K562 (cell line): Measurements from ENCODE around the gene TRAF7. TPM values are rescaled to one million over a fixed set of nuclear protein-coding genes. Genes with fewer than 3 reads are reported as not detected.

ENCODE experiments used
- BCOR ChIP-seq: fragments of 450-650 bp; IDR thresholded peaks from 2 replicates; pipeline ENCODE4 v1.6.1; 2016
- BDP1 ChIP-seq: IDR thresholded peaks from 3 replicates; pipeline ENCODE4 v1.6.1; 2011; ENCODE audit not compliant: insufficient read length, insufficient read depth
- CBX1 ChIP-seq: sonication (generic); IDR thresholded peaks from 2 replicates; pipeline ENCODE4 v1.6.1; 2016; ENCODE audit warnings: antibody characterized with exemption, low read depth, mild to moderate bottlenecking
- CREBBP ChIP-seq: IDR thresholded peaks from one replicate; pipeline ENCODE4 v1.6.1; 2012; ENCODE audit warnings: low read depth, mild to moderate bottlenecking, control low read depth, inconsistent platforms, low read length
- ESRRA ChIP-seq: fragments of 450-650 bp; IDR thresholded peaks from 2 replicates; pipeline ENCODE4 v1.6.1; 2014; ENCODE audit warnings: low read depth, mild to moderate bottlenecking, moderate library complexity, borderline replicate concordance
- HNRNPH1 ChIP-seq: fragments of 200-400 bp; formaldehyde crosslinking; optimal IDR thresholded peaks from 2 replicates; pipeline ENCODE3; 2017; ENCODE audit warnings: low read depth, mild to moderate bottlenecking, low read length, moderate library complexity
- ILK ChIP-seq: fragments of 450-650 bp; IDR thresholded peaks from 2 replicates; pipeline ENCODE4 v1.6.1; 2016; ENCODE audit warnings: missing genetic modification characterization, low read depth, mild to moderate bottlenecking, missing compliant biosample characterization, moderate library complexity, borderline replicate concordance
- IRF9 ChIP-seq: fragments of 450-650 bp; IDR thresholded peaks from 2 replicates; pipeline ENCODE4 v1.6.1; 2016; ENCODE audit warnings: missing biosample characterization, missing genetic modification characterization
- JUN ChIP-seq, 2 experiments: sonication (generic) in 1 of 2; formaldehyde crosslinking in 1 of 2; IDR thresholded peaks; 2 replicates each; pipeline versions ENCODE4 v1.6.1 to v1.8.0; 2012 to 2022; ENCODE audit warnings: borderline replicate concordance in 2 of 2, mild to moderate bottlenecking in 2 of 2, improper control_type of control experiment in 1 of 2, low read depth in 1 of 2, low read length in 1 of 2, missing genetic modification reagents in 1 of 2
- KLF16 ChIP-seq: IDR thresholded peaks from 2 replicates; pipeline ENCODE4 v1.6.1; 2016; ENCODE audit warnings: antibody characterized with exemption
- MEF2D ChIP-seq: conservative IDR thresholded peaks from 2 replicates; pipeline ENCODE4 v1.6.1; 2016; ENCODE audit warnings: low read depth, missing genetic modification characterization, missing compliant biosample characterization
- MEIS2 ChIP-seq: fragments of 450-650 bp; IDR thresholded peaks from 2 replicates; pipeline ENCODE4 v1.6.1; 2014; ENCODE audit warnings: mild to moderate bottlenecking; ENCODE audit not compliant: partially characterized antibody
- NFIX ChIP-seq: fragments of 250-450 bp; sonication (Bioruptor Pico); IDR thresholded peaks from 2 replicates; pipeline ENCODE4 v1.4.0; 2020; ENCODE audit warnings: low read depth, mild to moderate bottlenecking, moderate library complexity
- POLR2AphosphoS5 ChIP-seq: IDR thresholded peaks from 2 replicates; pipeline ENCODE4 v1.6.1; 2011; ENCODE audit warnings: mild to moderate bottlenecking, low read depth, low read length, moderate library complexity; ENCODE audit not compliant: control insufficient read depth, insufficient read depth
- RBM15 ChIP-seq: fragments of 200-400 bp; formaldehyde crosslinking; IDR thresholded peaks from 2 replicates; pipeline ENCODE4 v1.6.1; 2018; ENCODE audit warnings: mild to moderate bottlenecking, low read length, moderate library complexity; ENCODE audit not compliant: insufficient read depth
- RFX7 ChIP-seq: fragments of 250-450 bp; sonication (Bioruptor Pico); IDR thresholded peaks from 2 replicates; pipeline ENCODE4 v1.5.1; 2021; ENCODE audit warnings: mild to moderate bottlenecking
- SETDB1 ChIP-seq: IDR thresholded peaks from one replicate; pipeline ENCODE4 v1.6.1; 2012; ENCODE audit warnings: low read length, control low read depth, inconsistent platforms
- STAT6 ChIP-seq: sonication (generic); formaldehyde crosslinking; IDR thresholded peaks from 2 replicates; pipeline ENCODE4 v1.8.1; 2023; ENCODE audit warnings: mild to moderate bottlenecking, missing genetic modification reagents
- TAF7 ChIP-seq: fragments of 450-650 bp; IDR thresholded peaks from 2 replicates; pipeline ENCODE4 v1.6.1; 2016; ENCODE audit warnings: missing genetic modification characterization, missing compliant biosample characterization
- ZBED1 ChIP-seq: IDR thresholded peaks from 2 replicates; pipeline ENCODE4 v1.6.1; 2014
- ZBTB7A ChIP-seq: IDR thresholded peaks from 2 replicates; pipeline ENCODE4 v1.6.1; 2011; ENCODE audit warnings: low read depth, mild to moderate bottlenecking, low read length, moderate library complexity, borderline replicate concordance; ENCODE audit not compliant: control insufficient read depth
- ZNF232 ChIP-seq: sonication (generic); formaldehyde crosslinking; IDR thresholded peaks from 2 replicates; pipeline ENCODE4 v1.8.0; 2022; ENCODE audit warnings: mild to moderate bottlenecking, missing genetic modification reagents
- ZNF280B ChIP-seq: fragments of 250-450 bp; sonication (Bioruptor Pico); IDR thresholded peaks from 2 replicates; pipeline ENCODE4 v1.5.1; 2021; ENCODE audit warnings: mild to moderate bottlenecking
- polyA plus RNA-seq, 8 experiments: library from polyadenylated mRNA; depleted of rRNA in 4 of 8; stranded (reverse) in 5 of 8; unstranded in 3 of 8; fragments of >200 nt; fragmentation: Nextera tagmentation in 2 of 8; fragmentation: Illumina TruSeq in 1 of 8; extraction: Ambion mirVana in 2 of 8; extraction: Trizol in 1 of 8; gene quantifications; 2 replicates each; pipeline versions ENCODE4 v1.2.1 to v1.2.3, GENCODE V29; 2011 to 2014; ENCODE audit warnings: inconsistent platforms in 1 of 8, missing spikeins in 1 of 8
- total RNA-seq, 7 experiments: library from RNA; depleted of rRNA in 6 of 7; stranded (reverse); fragments of >200 nt in 6 of 7; fragmentation: Illumina TruSeq in 2 of 7; extraction: Trizol in 2 of 7; gene quantifications; 2 replicates each; pipeline versions ENCODE4 v1.2.1 to v1.2.3, GENCODE V29; 2011 to 2021; ENCODE audit warnings: low replicate concordance in 1 of 7

The TRAF7 gene
- total and polyA plus RNA-seq, 9 of the 15 experiments (the other 6 are each of a cell fraction or from before 2014, with no cell fraction given): 1.1 to 113 (median 41.6) TPM

GRCh38 chr16:2205104-2205966 lies 49.8 kb downstream of the TRAF7 start, which contains the start of gene MLST8 (continued):
- no peak for TF ChIP-seq CREBBP
- TF ChIP-seq ZNF280B (CRISPR knock-in tag): no peak
- TF ChIP-seq ESRRA: peak; percentile 50; the same call in 1 of the 2 replicates
- TF ChIP-seq CBX1: no peak; the same call in 1 of the 2 replicates
- TF ChIP-seq TAF7 (tag): peak; percentile 59
- TF ChIP-seq RFX7: no peak
- no peak for TF ChIP-seq KLF16
- no peak for TF ChIP-seq RBM15
- TF ChIP-seq ZBTB7A: peak; percentile 86; the same call in 1 of the 2 replicates
- no peak for TF ChIP-seq NFIX (CRISPR knock-in tag)
- 0 out of 2 replicates have a peak, but pooled peaks have one; percentile 20 for TF ChIP-seq BCOR
- no peak for TF ChIP-seq SETDB1
- no peak for TF ChIP-seq ZNF232 (CRISPR knock-in tag)
- TF ChIP-seq POLR2AphosphoS5: peak; percentile 88
- TF ChIP-seq BDP1: no peak
- no peak for TF ChIP-seq ZBED1
- TF ChIP-seq ILK: no peak
- no peak for TF ChIP-seq IRF9 (tag)
- no peak for TF ChIP-seq JUN (IDR thresholded peaks at IDR 0.05; ENCODE audit: borderline replicate concordance, low read depth, low read length)
- TF ChIP-seq JUN (CRISPR knock-in tag; IDR thresholded peaks at IDR 0.05; ENCODE audit: borderline replicate concordance): no peak
- peak; percentile 99 for TF ChIP-seq MEIS2
- no peak for TF ChIP-seq MEF2D (tag)
- no peak for TF ChIP-seq HNRNPH1
- no peak for TF ChIP-seq STAT6 (CRISPR knock-in tag)
